Measurements from ENCODE around the gene GLI1. TPM values are rescaled to one million over a fixed set of nuclear protein-coding genes. Genes with fewer than 3 reads are reported as not detected.
"Not testable (repeated sequence)": the region's sequence is repeated elsewhere in the genome, so short reads cannot be mapped to it uniquely, and the experiment has no call there.

The GLI1 gene
- total and polyA plus RNA-seq, 2 donors (not counting 1 experiment from before 2014, with no cell fraction given) = 0.40 to 2.0 TPM

GRCh38 chr12:57419495-57419894 is 40.1 kb upstream of the GLI1 start:
- H3K27ac ChIP-seq (ENCODE audit: insufficient read depth, low read length) = no peak overlapping the region
- TF ChIP-seq EZH2 (IDR thresholded peaks at IDR 0.05; ENCODE audit: low read length, missing control alignments) (no peak), CTCF (conservative IDR thresholded peaks at IDR 0.05 in 1 of 2, IDR thresholded peaks at IDR 0.05 in 1 of 2; ENCODE audit: low read depth in 1 of 2, low read length in 2 of 2) (no peak)
- H3K4me2 ChIP-seq (ENCODE audit: extremely low read depth, insufficient read depth, low read length) = no peak overlapping the region
- no peaks in the 10 kb centered on the region for H3K9me3 ChIP-seq (ENCODE audit: control insufficient read depth, insufficient read depth, low read depth, low read length)
- H4K20me1 ChIP-seq (ENCODE audit: control insufficient read depth, extremely low read depth, insufficient read depth, low read length) = no peaks in the 10 kb centered on the region
- H3K79me2 ChIP-seq (ENCODE audit: control insufficient read depth, insufficient read depth, low read length) = peaks cover 14% of the 10 kb centered on the region
- peaks cover 2% of the 10 kb centered on the region for H3K36me3 ChIP-seq (ENCODE audit: control insufficient read depth, insufficient read depth, low read length)
- H2AFZ ChIP-seq (ENCODE audit: low read length) = no peak overlapping the region
- no peaks in the 10 kb centered on the region for H3K27me3 ChIP-seq (ENCODE audit: control insufficient read depth, insufficient read depth, low read length)
- H3K9ac ChIP-seq (ENCODE audit: insufficient read depth, low read length) = no peak overlapping the region
- H3K4me1 ChIP-seq (ENCODE audit: control insufficient read depth, extremely low read depth, insufficient read depth, low read length) = no peaks in the 10 kb centered on the region
- H3K4me3 ChIP-seq (replicated peaks in 1 of 4; ENCODE audit: control extremely low read depth in 1 of 4, insufficient read depth in 1 of 4, low read depth in 3 of 4, low read length in 4 of 4) = no peak overlapping the region
- DNase-seq (ENCODE audit: low read depth in 2 of 2) = no peak

GRCh38 chr12:57420482-57420881 is 39.1 kb upstream of the GLI1 start:
- Histone ChIP-seq H3K27me3 (ENCODE audit: control insufficient read depth, insufficient read depth, low read length) (no peaks in the 10 kb centered on the region), H2AFZ (ENCODE audit: low read length) (no peak overlapping the region), H3K4me1 (ENCODE audit: control insufficient read depth, extremely low read depth, insufficient read depth, low read length) (no peaks in the 10 kb centered on the region), H3K27ac (ENCODE audit: insufficient read depth, low read length) (no peak overlapping the region), H4K20me1 (ENCODE audit: control insufficient read depth, extremely low read depth, insufficient read depth, low read length) (no peaks in the 10 kb centered on the region), H3K4me3 (replicated peaks in 1 of 4; ENCODE audit: control extremely low read depth in 1 of 4, insufficient read depth in 1 of 4, low read depth in 3 of 4, low read length in 4 of 4) (no peak overlapping the region), H3K9ac (ENCODE audit: insufficient read depth, low read length) (no peak overlapping the region), H3K4me2 (ENCODE audit: extremely low read depth, insufficient read depth, low read length) (no peak overlapping the region), H3K9me3 (ENCODE audit: control insufficient read depth, insufficient read depth, low read depth, low read length) (no peaks in the 10 kb centered on the region), H3K36me3 (ENCODE audit: control insufficient read depth, insufficient read depth, low read length) (peaks cover 2% of the 10 kb centered on the region), H3K79me2 (ENCODE audit: control insufficient read depth, insufficient read depth, low read length) (peaks cover 19% of the 10 kb centered on the region)
- DNase-seq (ENCODE audit: low read depth in 2 of 2) = no peak
- no peak for TF ChIP-seq CTCF (conservative IDR thresholded peaks at IDR 0.05 in 1 of 2, IDR thresholded peaks at IDR 0.05 in 1 of 2; ENCODE audit: low read depth in 1 of 2, low read length in 2 of 2)
- TF ChIP-seq EZH2 (IDR thresholded peaks at IDR 0.05; ENCODE audit: low read length, missing control alignments) = no peak

GRCh38 chr12:57426948-57427347 is 32.6 kb upstream of the GLI1 start:
- DNase-seq (ENCODE audit: low read depth in 2 of 2); H3K27me3 ChIP-seq (ENCODE audit: control insufficient read depth, insufficient read depth, low read length); H3K36me3 ChIP-seq (ENCODE audit: control insufficient read depth, insufficient read depth, low read length); H3K4me2 ChIP-seq (ENCODE audit: extremely low read depth, insufficient read depth, low read length); H3K4me1 ChIP-seq (ENCODE audit: control insufficient read depth, extremely low read depth, insufficient read depth, low read length); H3K27ac ChIP-seq (ENCODE audit: insufficient read depth, low read length); H2AFZ ChIP-seq (ENCODE audit: low read length); H3K9me3 ChIP-seq (ENCODE audit: control insufficient read depth, insufficient read depth, low read depth, low read length); H3K9ac ChIP-seq (ENCODE audit: insufficient read depth, low read length); H4K20me1 ChIP-seq (ENCODE audit: control insufficient read depth, extremely low read depth, insufficient read depth, low read length); H3K4me3 ChIP-seq (replicated peaks in 1 of 4; ENCODE audit: control extremely low read depth in 1 of 4, insufficient read depth in 1 of 4, low read depth in 3 of 4, low read length in 4 of 4): not testable (repeated sequence)
- H3K79me2 ChIP-seq (ENCODE audit: control insufficient read depth, insufficient read depth, low read length) = peaks cover 36% of the 10 kb centered on the region

All from fibroblast of lung (primary cell).